WTC11 (cell line): Measurements from ENCODE around the gene NLRC5. TPM values are rescaled to one million over a fixed set of nuclear protein-coding genes. Genes with fewer than 3 reads are reported as not detected.

Experiments
- ATAC-seq: fragments of 200-7000 bp; cut with Tn5 transposase; 2 replicates; pipeline ENCODE4 v1.10.0; 2021; ENCODE audit warnings: mild to moderate bottlenecking, moderate library complexity
- CTCF ChIA-PET: fragments of 300-600 bp; sonication (Branson Sonifier 250); formaldehyde crosslinking; loops from one replicate; lab custom pipeline; 2021; ENCODE audit warnings: antibody characterized with exemption; lab: Charles Lee
- POLR2A ChIA-PET: fragments of 350-600 bp; sonication (Branson Sonifier 250); formaldehyde crosslinking; loops from one replicate; lab custom pipeline; 2021; ENCODE audit warnings: antibody characterized with exemption; lab: Charles Lee
- DNase-seq: peaks from one replicate; pipeline ENCODE4 v3.0.0; 2021; ENCODE audit warnings: low spot score
- H3K27ac Mint-ChIP-seq: 2 replicates; pipeline ENCODE4 v1.8.0; 2021; ENCODE audit warnings: mixed read lengths
- H3K27me3 Mint-ChIP-seq: 2 replicates; pipeline ENCODE4 v1.8.0; 2021; ENCODE audit warnings: low read depth, mild to moderate bottlenecking, moderate library complexity, mixed read lengths
- H3K36me3 Mint-ChIP-seq: 2 replicates; pipeline ENCODE4 v1.8.0; 2021; ENCODE audit warnings: mixed read lengths
- H3K4me1 Mint-ChIP-seq: 2 replicates; pipeline ENCODE4 v1.8.0; 2022; ENCODE audit warnings: mixed read lengths
- H3K4me3 Mint-ChIP-seq: 2 replicates; pipeline ENCODE4 v1.8.0; 2021; ENCODE audit warnings: mild to moderate bottlenecking, moderate library complexity, mixed read lengths
- H3K9me3 Mint-ChIP-seq: 2 replicates; pipeline ENCODE4 v1.8.0; 2021; ENCODE audit warnings: mixed read lengths
- AFF4 ChIP-seq: sonication (generic); formaldehyde crosslinking; IDR thresholded peaks from 2 replicates; pipeline ENCODE4 v1.8.1; 2023; ENCODE audit warnings: mild to moderate bottlenecking, missing genetic modification reagents, borderline replicate concordance
- ATF2 ChIP-seq: sonication (generic); formaldehyde crosslinking; IDR thresholded peaks from 2 replicates; pipeline ENCODE4 v1.8.1; 2022; ENCODE audit warnings: low read depth, missing genetic modification reagents, borderline replicate concordance
- ERG ChIP-seq: fragments of 250-450 bp; sonication (Bioruptor Pico); IDR thresholded peaks from 2 replicates; pipeline ENCODE4 v1.8.0; 2021; ENCODE audit warnings: mild to moderate bottlenecking
- FOXP1 ChIP-seq: sonication (generic); formaldehyde crosslinking; IDR thresholded peaks from 2 replicates; pipeline ENCODE4 v1.8.0; 2022; ENCODE audit warnings: missing genetic modification reagents, mild to moderate bottlenecking, moderate library complexity, borderline replicate concordance
- FOXP4 ChIP-seq: sonication (generic); formaldehyde crosslinking; IDR thresholded peaks from 2 replicates; pipeline ENCODE4 v1.8.0; 2022; ENCODE audit warnings: mild to moderate bottlenecking, missing genetic modification reagents
- JAZF1 ChIP-seq: fragments of 250-450 bp; sonication (Bioruptor Pico); IDR thresholded peaks from 2 replicates; pipeline ENCODE4 v1.9.0; 2021; ENCODE audit warnings: moderate library complexity, mild to moderate bottlenecking, inconsistent platforms
- JUN ChIP-seq: sonication (generic); formaldehyde crosslinking; IDR thresholded peaks from 2 replicates; pipeline ENCODE4 v1.8.0; 2023; ENCODE audit warnings: mild to moderate bottlenecking, missing genetic modification reagents
- MAX ChIP-seq: sonication (generic); formaldehyde crosslinking; IDR thresholded peaks from 2 replicates; pipeline ENCODE4 v1.8.0; 2022; ENCODE audit warnings: mild to moderate bottlenecking, missing genetic modification reagents
- NFE2L1 ChIP-seq: sonication (generic); formaldehyde crosslinking; IDR thresholded peaks from 2 replicates; pipeline ENCODE4 v1.8.1; 2023; ENCODE audit warnings: missing genetic modification reagents
- OVOL2 ChIP-seq: fragments of 250-450 bp; sonication (Bioruptor Pico); IDR thresholded peaks from 2 replicates; pipeline ENCODE4 v1.9.0; 2021; ENCODE audit warnings: mild to moderate bottlenecking, borderline replicate concordance
- RELA ChIP-seq: sonication (generic); formaldehyde crosslinking; IDR thresholded peaks from 2 replicates; pipeline ENCODE4 v1.8.1; 2022; ENCODE audit warnings: missing genetic modification reagents, mild to moderate bottlenecking, borderline replicate concordance
- SMAD4 ChIP-seq: sonication (generic); formaldehyde crosslinking; IDR thresholded peaks from 2 replicates; pipeline ENCODE4 v1.8.0; 2022; ENCODE audit warnings: mild to moderate bottlenecking, missing genetic modification reagents
- ZNF317 ChIP-seq: sonication (generic); formaldehyde crosslinking; IDR thresholded peaks from 2 replicates; pipeline ENCODE4 v1.8.1; 2023; ENCODE audit warnings: low read depth, mild to moderate bottlenecking, moderate library complexity, missing genetic modification reagents, borderline replicate concordance
- ZNF396 ChIP-seq: fragments of 250-450 bp; sonication (Bioruptor Pico); IDR thresholded peaks from 2 replicates; pipeline ENCODE4 v1.8.0; 2021; ENCODE audit warnings: mild to moderate bottlenecking, moderate library complexity, borderline replicate concordance
- ZNF416 ChIP-seq: fragments of 250-450 bp; sonication (Bioruptor Pico); IDR thresholded peaks from 2 replicates; pipeline ENCODE4 v1.9.0; 2021; ENCODE audit warnings: mild to moderate bottlenecking, inconsistent platforms
- total RNA-seq: library from RNA; stranded (reverse); gene quantifications from 3 replicates; pipeline ENCODE4 v1.2.3, GENCODE V29; 2021
- TF ChIP-seq, protein P1 (sequence below): fragments of 250-450 bp; sonication (Bioruptor Pico); IDR thresholded peaks from 2 replicates; pipeline ENCODE4 v1.9.0; 2021; ENCODE audit warnings: mild to moderate bottlenecking
- TF ChIP-seq, protein P2 (sequence below): sonication (generic); formaldehyde crosslinking; IDR thresholded peaks from 2 replicates; pipeline ENCODE4 v1.8.1; 2022; ENCODE audit warnings: missing genetic modification reagents, borderline replicate concordance

The NLRC5 gene
- total RNA-seq, 1 experiment from 2014 or later: 2.8 TPM

DNA sequence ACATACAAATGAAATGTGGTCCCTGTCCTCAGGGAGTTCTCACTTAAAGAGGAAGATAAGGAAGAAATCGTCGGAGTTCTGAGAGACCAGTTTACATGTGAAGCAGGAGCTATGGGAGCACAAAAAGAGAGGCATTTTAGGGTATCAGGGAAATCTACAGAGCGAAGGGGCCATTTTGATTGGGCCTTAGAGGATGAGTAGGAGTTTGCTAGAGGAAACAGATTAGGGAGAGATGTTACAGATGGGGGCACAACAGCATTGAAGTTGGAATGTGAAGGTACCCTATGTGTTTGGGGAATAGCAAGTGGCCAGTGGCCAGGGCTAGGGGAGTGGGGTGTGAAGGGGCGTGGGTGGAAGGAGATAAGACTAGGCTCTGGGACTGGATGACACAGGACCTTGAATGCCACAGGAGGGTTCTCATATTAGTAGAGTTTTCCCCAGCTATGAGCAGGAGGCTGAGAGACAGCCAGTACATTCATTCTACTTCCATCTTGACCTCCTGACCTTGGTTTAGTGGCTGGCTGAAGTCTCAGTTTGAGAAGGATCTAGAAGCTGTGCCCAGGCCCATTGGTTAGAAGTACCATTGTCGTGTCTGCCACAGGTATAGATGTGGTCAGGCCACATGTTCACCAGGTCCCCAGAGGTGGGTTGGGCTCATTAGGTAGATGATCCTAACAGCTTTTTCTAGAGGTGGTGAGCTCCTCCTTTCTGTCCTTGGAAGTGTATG, 137.8 kb downstream of the NLRC5 start:
- Mint-ChIP-seq H3K27ac (no peak overlapping the region), H3K36me3 (no peaks in the 10 kb centered on the region), H3K9me3 (0 out of 2 replicates have a peak, but pooled peaks cover 3% of the 10 kb centered on the region), H3K27me3 (no peaks in the 10 kb centered on the region), H3K4me1 (peaks cover 6% of the 10 kb centered on the region; the same call in 1 of the 2 replicates), H3K4me3 (no peak overlapping the region)
- ATAC-seq (no peak), DNase-seq (no peak)
- POLR2A ChIA-PET: no interaction called here
- CTCF ChIA-PET: interaction anchor here (1.7 kb wide), 1 partner anchor 35 kb away, joined by 14 read pairs; the partner anchor contains the start of gene CPNE2
- TF ChIP-seq ZNF396 (CRISPR knock-in tag) (no peak), OVOL2 (CRISPR knock-in tag) (no peak), ZNF416 (CRISPR knock-in tag) (no peak), ERG (CRISPR knock-in tag) (no peak), NFE2L1 (CRISPR knock-in tag) (no peak), ZNF317 (CRISPR knock-in tag) (no peak), RELA (CRISPR knock-in tag) (no peak), MAX (no peak), AFF4 (no peak)
- TF ChIP-seq, protein P1, sequence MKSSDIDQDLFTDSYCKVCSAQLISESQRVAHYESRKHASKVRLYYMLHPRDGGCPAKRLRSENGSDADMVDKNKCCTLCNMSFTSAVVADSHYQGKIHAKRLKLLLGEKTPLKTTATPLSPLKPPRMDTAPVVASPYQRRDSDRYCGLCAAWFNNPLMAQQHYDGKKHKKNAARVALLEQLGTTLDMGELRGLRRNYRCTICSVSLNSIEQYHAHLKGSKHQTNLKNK (CRISPR knock-in tag): no peak
- TF ChIP-seq, protein P2, sequence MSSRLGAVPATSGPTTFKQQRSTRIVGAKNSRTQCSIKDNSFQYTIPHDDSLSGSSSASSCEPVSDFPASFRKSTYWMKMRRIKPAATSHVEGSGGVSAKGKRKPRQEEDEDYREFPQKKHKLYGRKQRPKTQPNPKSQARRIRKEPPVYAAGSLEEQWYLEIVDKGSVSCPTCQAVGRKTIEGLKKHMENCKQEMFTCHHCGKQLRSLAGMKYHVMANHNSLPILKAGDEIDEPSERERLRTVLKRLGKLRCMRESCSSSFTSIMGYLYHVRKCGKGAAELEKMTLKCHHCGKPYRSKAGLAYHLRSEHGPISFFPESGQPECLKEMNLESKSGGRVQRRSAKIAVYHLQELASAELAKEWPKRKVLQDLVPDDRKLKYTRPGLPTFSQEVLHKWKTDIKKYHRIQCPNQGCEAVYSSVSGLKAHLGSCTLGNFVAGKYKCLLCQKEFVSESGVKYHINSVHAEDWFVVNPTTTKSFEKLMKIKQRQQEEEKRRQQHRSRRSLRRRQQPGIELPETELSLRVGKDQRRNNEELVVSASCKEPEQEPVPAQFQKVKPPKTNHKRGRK (CRISPR knock-in tag): no peak

DNA sequence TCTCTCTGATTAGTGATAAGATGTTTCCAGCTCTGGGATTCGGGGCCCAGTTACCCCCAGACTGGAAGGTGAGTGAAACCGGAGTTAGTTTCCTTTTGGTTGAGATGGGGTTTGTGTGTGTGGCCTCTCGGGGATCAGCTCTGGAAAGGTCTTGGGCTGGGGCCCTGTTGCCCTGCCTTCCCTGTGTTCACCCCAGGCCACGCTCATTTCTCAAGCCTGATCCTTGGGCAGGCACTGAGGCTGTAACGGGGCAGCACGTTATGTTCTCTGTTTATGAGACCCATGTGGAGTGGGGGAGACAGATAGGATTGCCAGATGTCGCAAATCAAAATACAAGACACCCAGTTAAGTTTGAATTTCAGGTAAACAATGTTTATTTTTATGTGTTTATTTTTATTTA, 138.5 kb downstream of the NLRC5 start:
- CTCF ChIA-PET: interaction anchor here (0.6 kb wide), 1 partner anchor 21 kb away, joined by 4 read pairs; no protein-coding TSS in a partner anchor
- POLR2A ChIA-PET: no interaction called here
- Mint-ChIP-seq H3K27ac (no peak overlapping the region), H3K4me1 (peaks cover 6% of the 10 kb centered on the region; the same call in 1 of the 2 replicates), H3K9me3 (0 out of 2 replicates have a peak, but pooled peaks cover 3% of the 10 kb centered on the region), H3K36me3 (no peaks in the 10 kb centered on the region), H3K4me3 (no peak overlapping the region), H3K27me3 (no peaks in the 10 kb centered on the region)
- TF ChIP-seq SMAD4 (CRISPR knock-in tag): no peak
- TF ChIP-seq MAX: no peak
- no peak for TF ChIP-seq FOXP1 (CRISPR knock-in tag)
- no peak for TF ChIP-seq JUN
- no peak for TF ChIP-seq FOXP4 (CRISPR knock-in tag)
- no peak for TF ChIP-seq ATF2
- TF ChIP-seq JAZF1: no peak
- ATAC-seq (no peak), DNase-seq (no peak)
